Activated naive CD4-positive, alpha-beta T cell treated with anti-CD3 and anti-CD28 coated beads, Interleukin-2, amount 50 U/mL, for 72 hours (primary cell): ENCODE data around the gene CDH13. TPM values are rescaled to one million over a fixed set of nuclear protein-coding genes. Genes with fewer than 3 reads are reported as not detected.

Source experiments
- ATAC-seq, 2 donors: fragments of 150-1000 bp; cut with Tn5 transposase; 2 replicates each; pipeline ENCODE4 v1.10.0; 2021; ENCODE audit warnings: mild to moderate bottlenecking in 2 of 2, moderate library complexity in 2 of 2
- DNase-seq, 2 donors: peaks; one replicate each; pipeline ENCODE4 v3.0.0; 2021 to 2022; ENCODE audit warnings: low spot score in 2 of 2
- H3K27ac Mint-ChIP-seq, 2 donors: one replicate each; pipeline ENCODE4 v1.8.0; 2022; ENCODE audit warnings: mild to moderate bottlenecking in 2 of 2, mixed read lengths in 2 of 2
- H3K36me3 Mint-ChIP-seq, 2 donors: one replicate each; pipeline ENCODE4 v1.8.0; 2022; ENCODE audit warnings: mixed read lengths in 2 of 2
- H3K9me3 Mint-ChIP-seq, 2 donors: one replicate each; pipeline ENCODE4 v1.8.0; 2022; ENCODE audit warnings: mixed read lengths in 2 of 2
- total RNA-seq, 2 donors: library from RNA; stranded (reverse); gene quantifications; one replicate each; pipeline ENCODE4 v1.2.3, GENCODE V29; 2022

Gene CDH13
- not detected for total RNA-seq

GRCh38 chr16:82626791-82627261 is at the start of gene CDH13:
Gene CDH13 (plus strand): TSS chr16:82626969.
- ATAC-seq (no peak), DNase-seq (no peak)
- H3K9me3 Mint-ChIP-seq = no peaks in the 10 kb centered on the region
- peaks cover 0 to 7% of the 10 kb centered on the region in 2 donors for H3K36me3 Mint-ChIP-seq
- H3K27ac Mint-ChIP-seq = no peak within 1 kb of the TSS

DNA sequence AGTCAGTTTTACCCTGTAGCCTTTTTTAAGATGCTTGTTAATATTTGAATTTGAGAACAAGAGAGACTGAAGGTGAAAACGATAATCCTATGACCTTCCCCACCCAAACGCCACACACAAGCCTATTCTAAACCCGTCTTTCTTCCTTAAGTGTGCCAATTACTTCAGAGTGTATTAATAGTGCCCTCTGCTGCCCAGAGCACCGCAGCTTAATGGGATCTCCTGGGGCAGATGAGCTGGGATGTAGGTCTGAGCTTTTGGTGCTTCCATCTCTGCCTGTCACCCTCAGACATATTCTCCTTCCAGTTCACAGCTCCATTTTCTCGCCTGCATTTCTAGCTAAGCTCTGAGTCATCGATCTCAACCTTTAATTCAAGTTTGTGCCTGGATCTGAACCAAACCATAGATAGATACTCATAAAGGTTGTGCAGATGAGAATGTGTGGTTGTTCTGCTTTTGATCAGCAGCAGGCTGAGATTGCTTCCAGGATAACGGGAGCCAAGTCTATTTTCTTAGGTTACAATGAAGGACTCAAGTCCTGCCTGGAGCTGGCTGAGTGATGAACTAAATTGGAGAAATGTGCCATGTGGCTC is 46.4 kb upstream of the CDH13 start:
- no peak for DNase-seq
- no peak for ATAC-seq
- Mint-ChIP-seq H3K36me3 (no peaks in the 10 kb centered on the region), H3K27ac (no peak overlapping the region), H3K9me3 (peaks cover 0 to 5% of the 10 kb centered on the region in 2 donors)

DNA sequence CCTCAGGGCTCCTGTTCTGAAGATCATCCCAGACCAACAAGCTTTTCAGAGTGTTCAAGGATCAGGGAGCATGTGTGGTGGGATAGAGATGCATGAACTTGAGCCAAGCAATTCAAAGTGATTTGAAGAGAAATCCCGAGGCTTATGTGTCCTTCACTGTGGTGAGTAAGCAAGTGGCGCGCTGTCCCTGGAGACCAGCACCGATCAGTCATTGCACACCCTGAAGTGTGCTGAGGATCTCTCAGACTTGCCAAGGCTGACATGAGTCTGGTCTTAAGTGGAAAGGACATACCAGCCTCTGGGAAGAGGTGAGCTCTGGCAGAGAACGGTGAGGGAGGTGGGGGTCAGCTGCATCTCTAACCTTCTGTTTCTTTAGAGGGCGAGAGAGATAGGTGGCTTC is 43.8 kb upstream of the CDH13 start:
- H3K36me3 Mint-ChIP-seq = no peaks in the 10 kb centered on the region
- no peak for DNase-seq
- peak overlapping the region in 1 of 2 donors; percentile 65 for H3K27ac Mint-ChIP-seq
- H3K9me3 Mint-ChIP-seq = no peaks in the 10 kb centered on the region
- no peak for ATAC-seq

DNA sequence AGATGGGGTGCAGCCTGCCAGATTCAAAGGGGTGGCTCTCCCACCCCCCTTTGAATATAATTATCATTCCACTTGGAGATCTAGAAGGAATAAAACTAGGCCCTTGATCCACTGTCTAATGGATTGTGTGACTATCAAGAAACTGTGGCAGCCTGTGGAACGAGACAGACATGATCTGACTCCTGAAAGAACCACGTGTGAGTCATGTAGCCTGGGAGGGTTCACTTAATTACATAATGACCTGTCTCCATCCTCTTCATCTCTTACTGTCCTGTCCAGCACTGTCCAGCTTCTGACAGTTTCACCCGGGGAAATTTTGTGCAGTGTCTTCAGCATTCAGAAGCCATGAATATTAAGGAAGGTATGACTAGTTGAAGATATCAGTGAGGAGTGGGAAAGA is 43.3 kb upstream of the CDH13 start:
- H3K36me3 Mint-ChIP-seq = no peaks in the 10 kb centered on the region
- peak overlapping the region in 1 of 2 donors; percentile 65 for H3K27ac Mint-ChIP-seq
- ATAC-seq = no peak
- H3K9me3 Mint-ChIP-seq = no peaks in the 10 kb centered on the region
- no peak for DNase-seq

DNA sequence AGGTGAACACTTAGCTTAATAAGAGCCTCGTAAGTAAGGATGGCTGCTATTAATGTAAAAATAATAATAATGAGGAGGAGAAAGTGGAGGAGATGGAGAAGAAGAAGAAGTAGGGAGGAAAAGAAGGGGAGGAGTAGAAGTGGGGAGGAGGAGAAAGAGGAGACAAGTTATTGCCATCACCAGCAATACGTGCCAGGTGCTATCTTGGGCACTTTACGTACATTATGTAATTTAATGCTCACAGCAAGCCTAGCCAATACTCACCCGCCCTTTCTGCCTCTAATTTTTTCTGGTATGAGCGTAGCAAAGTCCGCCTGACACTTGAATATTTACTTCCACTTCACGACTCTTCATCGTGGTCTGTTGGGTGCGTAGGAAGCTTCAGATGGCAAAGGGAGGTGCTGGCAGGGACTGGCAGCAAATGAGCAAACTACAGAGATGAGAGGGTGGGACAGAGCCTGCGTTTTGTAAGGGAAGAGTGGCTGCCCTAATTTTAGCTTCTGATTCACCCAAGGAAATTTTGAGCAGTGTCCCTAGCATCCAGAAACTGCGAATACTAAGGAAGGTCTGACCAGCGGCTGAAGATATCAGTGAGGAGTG is 42.1 kb upstream of the CDH13 start:
- ATAC-seq = no peak
- DNase-seq = no peak
- Mint-ChIP-seq H3K9me3 (no peaks in the 10 kb centered on the region), H3K36me3 (no peaks in the 10 kb centered on the region), H3K27ac (peak overlapping the region in 1 of 2 donors; percentile 8)

GRCh38 chr16:82585675-82586074 is 41.1 kb upstream of the CDH13 start:
- no peak overlapping the region for H3K27ac Mint-ChIP-seq
- no peaks in the 10 kb centered on the region for H3K36me3 Mint-ChIP-seq
- DNase-seq (no peak), ATAC-seq (no peak)
- H3K9me3 Mint-ChIP-seq = no peaks in the 10 kb centered on the region

GRCh38 chr16:82586130-82586529 is 40.6 kb upstream of the CDH13 start:
- Mint-ChIP-seq H3K36me3 (no peaks in the 10 kb centered on the region), H3K9me3 (no peaks in the 10 kb centered on the region), H3K27ac (no peak overlapping the region)
- no peak for ATAC-seq
- no peak for DNase-seq

GRCh38 chr16:82587289-82587688 is 39.5 kb upstream of the CDH13 start:
- no peaks in the 10 kb centered on the region for H3K9me3 Mint-ChIP-seq
- ATAC-seq (no peak), DNase-seq (no peak)
- H3K27ac Mint-ChIP-seq = no peak overlapping the region
- no peaks in the 10 kb centered on the region for H3K36me3 Mint-ChIP-seq

DNA sequence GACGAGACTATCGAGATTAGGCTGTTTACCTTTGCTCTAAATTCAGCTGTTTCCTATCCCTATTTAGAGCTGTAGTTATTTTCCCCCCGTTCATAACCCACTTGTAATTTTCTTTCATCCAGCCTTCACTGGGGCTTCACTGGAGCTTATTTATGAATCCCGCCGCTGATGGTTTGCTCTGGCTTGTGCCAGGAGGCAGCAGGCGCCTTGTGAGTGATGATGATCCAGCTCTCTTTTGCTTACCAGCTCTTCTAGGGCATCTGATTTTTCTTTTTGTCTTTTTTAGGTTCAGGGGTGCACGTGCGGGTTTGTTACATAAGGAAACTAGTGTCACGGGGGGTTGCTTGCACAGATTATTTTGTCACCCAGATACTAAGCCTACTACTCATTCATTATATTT is 37.4 kb upstream of the CDH13 start:
- no peak for ATAC-seq
- no peak for DNase-seq
- H3K9me3 Mint-ChIP-seq = no peaks in the 10 kb centered on the region
- no peaks in the 10 kb centered on the region for H3K36me3 Mint-ChIP-seq
- H3K27ac Mint-ChIP-seq = no peak overlapping the region

- DNase-seq (no peak), ATAC-seq (no peak)
- peaks cover 0 to 3% of the 10 kb centered on the region in 2 donors for H3K36me3 Mint-ChIP-seq
- peaks cover 6 to 9% of the 10 kb centered on the region in 2 donors for H3K9me3 Mint-ChIP-seq
- no peak overlapping the region for H3K27ac Mint-ChIP-seq
Measured at GRCh38 chr16:82594114-82594513, 32.7 kb upstream of the CDH13 start.

DNA sequence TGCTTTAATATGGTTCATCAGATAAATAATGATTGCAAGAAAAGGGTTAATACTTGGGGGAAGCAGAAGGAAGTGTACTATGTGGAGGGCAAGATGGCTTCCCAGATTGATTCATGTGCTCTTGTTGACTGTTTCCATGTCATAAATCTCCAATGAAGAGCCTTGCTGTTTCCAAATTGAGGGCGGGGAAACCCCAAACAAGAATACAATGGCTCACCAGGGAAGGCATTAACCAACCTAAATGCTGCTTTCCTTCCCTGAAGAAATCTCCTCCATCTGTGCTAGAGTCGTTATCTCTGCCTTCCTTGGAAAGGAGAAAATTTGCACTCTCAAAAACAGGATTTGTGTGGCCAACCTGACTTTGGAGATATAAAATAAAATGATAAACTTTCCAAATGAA is 28.0 kb upstream of the CDH13 start:
- no peak for DNase-seq
- Mint-ChIP-seq H3K36me3 (peaks cover 5 to 6% of the 10 kb centered on the region in 2 donors), H3K27ac (no peak overlapping the region), H3K9me3 (peaks cover 17 to 20% of the 10 kb centered on the region in 2 donors)
- no peak for ATAC-seq

DNA sequence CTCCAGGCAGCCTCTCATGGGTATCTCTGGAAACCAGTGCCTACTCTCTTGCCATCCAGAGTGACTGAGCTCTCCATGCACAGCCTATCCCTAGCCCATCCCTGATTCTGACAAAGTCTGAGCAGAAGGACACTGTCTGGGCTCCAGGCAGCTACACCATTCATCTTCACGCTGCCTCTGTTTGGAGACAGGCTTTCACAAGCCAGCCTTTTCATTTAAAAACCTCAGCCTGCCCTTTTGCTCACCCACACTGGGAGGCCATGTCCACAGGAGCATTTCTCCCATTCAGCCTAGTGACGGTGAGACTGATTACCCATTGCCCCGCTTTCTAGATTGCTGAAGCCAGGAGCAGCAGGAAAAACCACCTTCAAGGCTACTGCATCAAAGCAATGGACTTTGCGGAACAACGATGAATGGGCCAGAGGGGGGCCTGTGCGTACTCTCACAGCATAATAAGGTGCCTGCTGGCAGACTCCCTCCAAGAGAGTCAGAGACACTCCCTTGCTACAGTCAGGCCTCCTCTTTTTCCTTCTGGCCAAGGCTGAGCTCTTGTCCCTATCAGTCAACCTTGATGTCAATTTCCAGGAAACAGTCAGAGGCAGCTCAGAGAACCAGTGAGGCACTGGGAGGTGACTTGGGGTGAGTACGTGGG is 24.7 kb upstream of the CDH13 start:
- H3K27ac Mint-ChIP-seq = no peak overlapping the region
- no peak for DNase-seq
- ATAC-seq = no peak
- H3K36me3 Mint-ChIP-seq = peaks cover 5 to 6% of the 10 kb centered on the region in 2 donors
- H3K9me3 Mint-ChIP-seq = peaks cover 17% of the 10 kb centered on the region in 2 donors

- ATAC-seq = no peak
- H3K36me3 Mint-ChIP-seq = peaks cover 5 to 6% of the 10 kb centered on the region in 2 donors
- peaks cover 11% of the 10 kb centered on the region in 2 donors for H3K9me3 Mint-ChIP-seq
- no peak for DNase-seq
- H3K27ac Mint-ChIP-seq = no peak overlapping the region
Measured at GRCh38 chr16:82603784-82604411, 22.9 kb upstream of the CDH13 start.

- peaks cover 11% of the 10 kb centered on the region in 2 donors for H3K9me3 Mint-ChIP-seq
- peaks cover 0 to 6% of the 10 kb centered on the region in 2 donors for H3K36me3 Mint-ChIP-seq
- no peak for DNase-seq
- H3K27ac Mint-ChIP-seq = no peak overlapping the region
- no peak for ATAC-seq
Measured at GRCh38 chr16:82605076-82605475, 21.7 kb upstream of the CDH13 start.

DNA sequence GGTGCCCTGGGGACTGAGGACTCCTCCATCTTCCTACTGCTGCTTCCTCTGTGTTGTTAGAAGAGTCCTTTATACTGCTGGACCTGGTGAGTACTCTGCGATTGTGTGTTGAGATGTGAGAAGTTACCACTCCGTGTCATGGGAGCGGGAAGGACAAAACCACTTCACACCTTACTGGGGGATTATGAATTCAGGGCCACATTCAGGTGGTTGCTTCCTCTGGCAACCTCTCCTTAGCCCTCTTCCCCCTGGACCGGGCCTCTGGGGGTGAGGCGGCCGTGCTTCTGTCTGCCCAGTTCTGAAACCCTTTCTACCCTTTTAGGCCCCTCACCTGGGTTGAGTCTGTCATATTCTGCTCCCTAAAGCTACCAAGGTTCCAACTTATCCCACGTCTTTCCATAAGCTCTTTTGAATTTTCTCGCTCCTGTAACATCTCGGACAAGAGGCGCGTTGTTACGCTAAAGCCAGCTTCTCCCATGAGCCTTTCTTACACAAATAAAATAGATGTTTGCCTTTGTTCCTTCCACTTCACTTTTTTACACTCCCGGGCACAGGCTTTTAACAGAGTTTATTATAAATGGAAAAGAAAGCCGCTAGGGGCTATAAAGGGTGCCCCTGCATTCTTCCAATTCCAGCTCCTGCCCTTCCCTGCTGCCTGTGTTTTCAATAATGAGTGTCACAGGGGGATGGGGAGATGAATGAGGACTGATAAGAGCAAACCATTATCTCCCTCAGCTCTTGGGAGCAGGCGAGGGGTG is 20.7 kb upstream of the CDH13 start:
- no peaks in the 10 kb centered on the region for H3K36me3 Mint-ChIP-seq
- no peak for DNase-seq

DNA sequence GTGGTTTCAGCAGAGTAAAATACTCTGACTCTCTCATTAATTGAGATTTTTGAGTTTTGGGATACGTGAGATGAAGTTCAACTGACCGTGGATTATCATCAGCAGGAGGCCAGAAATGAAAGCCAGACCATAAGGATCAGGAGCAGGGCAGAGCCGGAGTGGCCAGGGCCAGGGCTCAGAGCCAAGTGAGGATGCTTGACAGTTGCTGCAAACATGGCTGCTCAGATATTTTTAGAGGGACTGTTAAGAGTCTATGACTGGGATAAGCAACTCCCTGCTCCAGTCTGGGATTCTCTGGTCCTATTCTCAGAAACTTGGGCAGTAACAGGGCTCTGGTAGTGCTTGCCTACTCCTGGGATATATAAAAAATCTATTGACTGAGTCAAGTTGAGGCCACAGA is 17.6 kb upstream of the CDH13 start:
- Mint-ChIP-seq H3K36me3 (no peaks in the 10 kb centered on the region), H3K9me3 (no peaks in the 10 kb centered on the region), H3K27ac (no peak overlapping the region)
- ATAC-seq = no peak
- no peak for DNase-seq

More for the DNA sequence above, 20.7 kb upstream of the CDH13 start:
- no peak for ATAC-seq
- Mint-ChIP-seq H3K9me3 (peaks cover 3% of the 10 kb centered on the region in 2 donors), H3K27ac (no peak overlapping the region)

- no peak for DNase-seq
- no peaks in the 10 kb centered on the region for H3K36me3 Mint-ChIP-seq
- ATAC-seq = no peak
Measured at GRCh38 chr16:82612263-82612662, 14.5 kb upstream of the CDH13 start.

More at GRCh38 chr16:82612263-82612662, 14.5 kb upstream of the CDH13 start:
- H3K27ac Mint-ChIP-seq = no peak overlapping the region
- no peaks in the 10 kb centered on the region for H3K9me3 Mint-ChIP-seq
